WTC11 (cell line): ENCODE data around the gene FGFR2.

Experiments
- FOXJ3 ChIP-seq: sonication (generic); formaldehyde crosslinking; IDR thresholded peaks from 2 replicates; pipeline ENCODE4 v1.9.0; 2021; ENCODE audit warnings: missing genetic modification reagents, mild to moderate bottlenecking, borderline replicate concordance
- GTF2I ChIP-seq: fragments of 250-450 bp; sonication (Bioruptor Pico); conservative IDR thresholded peaks from 2 replicates; pipeline ENCODE4 v1.4.0; 2021; ENCODE audit warnings: mild to moderate bottlenecking
- NFATC4 ChIP-seq: fragments of 250-450 bp; sonication (Bioruptor Pico); IDR thresholded peaks from 2 replicates; pipeline ENCODE4 v1.9.0; 2021; ENCODE audit warnings: mild to moderate bottlenecking
- NR2C2 ChIP-seq: sonication (generic); formaldehyde crosslinking; IDR thresholded peaks from 2 replicates; pipeline ENCODE4 v1.8.0; 2022; ENCODE audit warnings: mild to moderate bottlenecking, missing genetic modification reagents
- SP1 ChIP-seq: sonication (generic); formaldehyde crosslinking; conservative IDR thresholded peaks from 2 replicates; pipeline ENCODE4 v1.8.1; 2022; ENCODE audit warnings: missing genetic modification reagents
- TEAD1 ChIP-seq: sonication (generic); formaldehyde crosslinking; IDR thresholded peaks from 2 replicates; pipeline ENCODE4 v1.8.0; 2022; ENCODE audit warnings: mild to moderate bottlenecking, missing genetic modification reagents
- TF ChIP-seq, protein P1 (sequence below): fragments of 200-600 bp; IDR thresholded peaks from 2 replicates; pipeline ENCODE4 v1.8.0; 2022; ENCODE audit warnings: antibody characterized with exemption
- TF ChIP-seq, protein P2 (sequence below): sonication (generic); formaldehyde crosslinking; IDR thresholded peaks from 2 replicates; pipeline ENCODE4 v1.8.0; 2022; ENCODE audit warnings: mild to moderate bottlenecking, missing genetic modification reagents
- TF ChIP-seq, protein P3 (sequence below): sonication (generic); formaldehyde crosslinking; IDR thresholded peaks from 2 replicates; pipeline ENCODE4 v1.8.0; 2023; ENCODE audit warnings: missing genetic modification reagents, mild to moderate bottlenecking, borderline replicate concordance
- TF ChIP-seq, protein P4 (sequence below): sonication (generic); formaldehyde crosslinking; IDR thresholded peaks from 2 replicates; pipeline ENCODE4 v1.8.1; 2023; ENCODE audit warnings: mild to moderate bottlenecking, missing genetic modification reagents, borderline replicate concordance

DNA sequence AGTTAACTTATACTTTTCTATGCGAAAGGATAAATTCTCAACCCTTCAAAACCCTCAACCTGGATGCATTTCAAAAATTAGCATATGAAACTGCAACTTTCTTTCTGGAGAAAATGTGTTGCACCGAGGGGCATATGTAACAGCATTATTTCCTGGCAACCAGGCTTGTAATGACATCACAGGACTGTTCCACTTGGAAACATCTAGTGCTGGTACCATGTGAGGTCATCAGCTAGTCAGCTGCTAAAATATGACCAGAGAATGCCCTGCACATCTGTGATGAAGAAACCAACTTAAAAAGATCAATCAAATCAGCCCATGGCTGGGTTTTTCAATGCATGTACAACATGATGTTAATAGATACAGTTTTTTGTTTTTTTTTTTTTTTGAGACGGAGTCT is 40.0 kb downstream of the FGFR2 start:
- TF ChIP-seq, protein P1, sequence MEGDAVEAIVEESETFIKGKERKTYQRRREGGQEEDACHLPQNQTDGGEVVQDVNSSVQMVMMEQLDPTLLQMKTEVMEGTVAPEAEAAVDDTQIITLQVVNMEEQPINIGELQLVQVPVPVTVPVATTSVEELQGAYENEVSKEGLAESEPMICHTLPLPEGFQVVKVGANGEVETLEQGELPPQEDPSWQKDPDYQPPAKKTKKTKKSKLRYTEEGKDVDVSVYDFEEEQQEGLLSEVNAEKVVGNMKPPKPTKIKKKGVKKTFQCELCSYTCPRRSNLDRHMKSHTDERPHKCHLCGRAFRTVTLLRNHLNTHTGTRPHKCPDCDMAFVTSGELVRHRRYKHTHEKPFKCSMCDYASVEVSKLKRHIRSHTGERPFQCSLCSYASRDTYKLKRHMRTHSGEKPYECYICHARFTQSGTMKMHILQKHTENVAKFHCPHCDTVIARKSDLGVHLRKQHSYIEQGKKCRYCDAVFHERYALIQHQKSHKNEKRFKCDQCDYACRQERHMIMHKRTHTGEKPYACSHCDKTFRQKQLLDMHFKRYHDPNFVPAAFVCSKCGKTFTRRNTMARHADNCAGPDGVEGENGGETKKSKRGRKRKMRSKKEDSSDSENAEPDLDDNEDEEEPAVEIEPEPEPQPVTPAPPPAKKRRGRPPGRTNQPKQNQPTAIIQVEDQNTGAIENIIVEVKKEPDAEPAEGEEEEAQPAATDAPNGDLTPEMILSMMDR, result no peak
- TF ChIP-seq FOXJ3 (CRISPR knock-in tag), result no peak
- TF ChIP-seq, protein P2, sequence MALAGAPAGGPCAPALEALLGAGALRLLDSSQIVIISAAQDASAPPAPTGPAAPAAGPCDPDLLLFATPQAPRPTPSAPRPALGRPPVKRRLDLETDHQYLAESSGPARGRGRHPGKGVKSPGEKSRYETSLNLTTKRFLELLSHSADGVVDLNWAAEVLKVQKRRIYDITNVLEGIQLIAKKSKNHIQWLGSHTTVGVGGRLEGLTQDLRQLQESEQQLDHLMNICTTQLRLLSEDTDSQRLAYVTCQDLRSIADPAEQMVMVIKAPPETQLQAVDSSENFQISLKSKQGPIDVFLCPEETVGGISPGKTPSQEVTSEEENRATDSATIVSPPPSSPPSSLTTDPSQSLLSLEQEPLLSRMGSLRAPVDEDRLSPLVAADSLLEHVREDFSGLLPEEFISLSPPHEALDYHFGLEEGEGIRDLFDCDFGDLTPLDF (CRISPR knock-in tag), result no peak
- TF ChIP-seq TEAD1 (CRISPR knock-in tag), result no peak
- TF ChIP-seq SP1 (CRISPR knock-in tag), result no peak
- no peak for TF ChIP-seq GTF2I (CRISPR knock-in tag)
- TF ChIP-seq, protein P3, sequence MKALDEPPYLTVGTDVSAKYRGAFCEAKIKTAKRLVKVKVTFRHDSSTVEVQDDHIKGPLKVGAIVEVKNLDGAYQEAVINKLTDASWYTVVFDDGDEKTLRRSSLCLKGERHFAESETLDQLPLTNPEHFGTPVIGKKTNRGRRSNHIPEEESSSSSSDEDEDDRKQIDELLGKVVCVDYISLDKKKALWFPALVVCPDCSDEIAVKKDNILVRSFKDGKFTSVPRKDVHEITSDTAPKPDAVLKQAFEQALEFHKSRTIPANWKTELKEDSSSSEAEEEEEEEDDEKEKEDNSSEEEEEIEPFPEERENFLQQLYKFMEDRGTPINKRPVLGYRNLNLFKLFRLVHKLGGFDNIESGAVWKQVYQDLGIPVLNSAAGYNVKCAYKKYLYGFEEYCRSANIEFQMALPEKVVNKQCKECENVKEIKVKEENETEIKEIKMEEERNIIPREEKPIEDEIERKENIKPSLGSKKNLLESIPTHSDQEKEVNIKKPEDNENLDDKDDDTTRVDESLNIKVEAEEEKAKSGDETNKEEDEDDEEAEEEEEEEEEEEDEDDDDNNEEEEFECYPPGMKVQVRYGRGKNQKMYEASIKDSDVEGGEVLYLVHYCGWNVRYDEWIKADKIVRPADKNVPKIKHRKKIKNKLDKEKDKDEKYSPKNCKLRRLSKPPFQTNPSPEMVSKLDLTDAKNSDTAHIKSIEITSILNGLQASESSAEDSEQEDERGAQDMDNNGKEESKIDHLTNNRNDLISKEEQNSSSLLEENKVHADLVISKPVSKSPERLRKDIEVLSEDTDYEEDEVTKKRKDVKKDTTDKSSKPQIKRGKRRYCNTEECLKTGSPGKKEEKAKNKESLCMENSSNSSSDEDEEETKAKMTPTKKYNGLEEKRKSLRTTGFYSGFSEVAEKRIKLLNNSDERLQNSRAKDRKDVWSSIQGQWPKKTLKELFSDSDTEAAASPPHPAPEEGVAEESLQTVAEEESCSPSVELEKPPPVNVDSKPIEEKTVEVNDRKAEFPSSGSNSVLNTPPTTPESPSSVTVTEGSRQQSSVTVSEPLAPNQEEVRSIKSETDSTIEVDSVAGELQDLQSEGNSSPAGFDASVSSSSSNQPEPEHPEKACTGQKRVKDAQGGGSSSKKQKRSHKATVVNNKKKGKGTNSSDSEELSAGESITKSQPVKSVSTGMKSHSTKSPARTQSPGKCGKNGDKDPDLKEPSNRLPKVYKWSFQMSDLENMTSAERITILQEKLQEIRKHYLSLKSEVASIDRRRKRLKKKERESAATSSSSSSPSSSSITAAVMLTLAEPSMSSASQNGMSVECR, result no peak
- TF ChIP-seq NFATC4, result no peak
- TF ChIP-seq, protein P4, sequence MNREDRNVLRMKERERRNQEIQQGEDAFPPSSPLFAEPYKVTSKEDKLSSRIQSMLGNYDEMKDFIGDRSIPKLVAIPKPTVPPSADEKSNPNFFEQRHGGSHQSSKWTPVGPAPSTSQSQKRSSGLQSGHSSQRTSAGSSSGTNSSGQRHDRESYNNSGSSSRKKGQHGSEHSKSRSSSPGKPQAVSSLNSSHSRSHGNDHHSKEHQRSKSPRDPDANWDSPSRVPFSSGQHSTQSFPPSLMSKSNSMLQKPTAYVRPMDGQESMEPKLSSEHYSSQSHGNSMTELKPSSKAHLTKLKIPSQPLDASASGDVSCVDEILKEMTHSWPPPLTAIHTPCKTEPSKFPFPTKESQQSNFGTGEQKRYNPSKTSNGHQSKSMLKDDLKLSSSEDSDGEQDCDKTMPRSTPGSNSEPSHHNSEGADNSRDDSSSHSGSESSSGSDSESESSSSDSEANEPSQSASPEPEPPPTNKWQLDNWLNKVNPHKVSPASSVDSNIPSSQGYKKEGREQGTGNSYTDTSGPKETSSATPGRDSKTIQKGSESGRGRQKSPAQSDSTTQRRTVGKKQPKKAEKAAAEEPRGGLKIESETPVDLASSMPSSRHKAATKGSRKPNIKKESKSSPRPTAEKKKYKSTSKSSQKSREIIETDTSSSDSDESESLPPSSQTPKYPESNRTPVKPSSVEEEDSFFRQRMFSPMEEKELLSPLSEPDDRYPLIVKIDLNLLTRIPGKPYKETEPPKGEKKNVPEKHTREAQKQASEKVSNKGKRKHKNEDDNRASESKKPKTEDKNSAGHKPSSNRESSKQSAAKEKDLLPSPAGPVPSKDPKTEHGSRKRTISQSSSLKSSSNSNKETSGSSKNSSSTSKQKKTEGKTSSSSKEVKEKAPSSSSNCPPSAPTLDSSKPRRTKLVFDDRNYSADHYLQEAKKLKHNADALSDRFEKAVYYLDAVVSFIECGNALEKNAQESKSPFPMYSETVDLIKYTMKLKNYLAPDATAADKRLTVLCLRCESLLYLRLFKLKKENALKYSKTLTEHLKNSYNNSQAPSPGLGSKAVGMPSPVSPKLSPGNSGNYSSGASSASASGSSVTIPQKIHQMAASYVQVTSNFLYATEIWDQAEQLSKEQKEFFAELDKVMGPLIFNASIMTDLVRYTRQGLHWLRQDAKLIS (CRISPR knock-in tag), result no peak
- TF ChIP-seq NR2C2 (CRISPR knock-in tag), result no peak
